Retinal pigment epithelial cell (primary cell): Measurements from ENCODE around the gene SLC25A25.

Source experiments
- DNase-seq: peaks from one replicate; pipeline ENCODE4 v3.0.0-alpha.2; 2010; ENCODE audit warnings: low read depth
- H3K4me3 ChIP-seq: 2 replicates; pipeline ENCODE4 v1.5.1; 2011; ENCODE audit warnings: mild to moderate bottlenecking, low read length, control low read depth, moderate library complexity
- TF ChIP-seq, protein P1 (sequence below): conservative IDR thresholded peaks from 2 replicates; pipeline ENCODE4 v1.5.1; 2011; ENCODE audit warnings: low read depth, low read length, control low read depth, inconsistent platforms

SLC25A25 gene

DNA sequence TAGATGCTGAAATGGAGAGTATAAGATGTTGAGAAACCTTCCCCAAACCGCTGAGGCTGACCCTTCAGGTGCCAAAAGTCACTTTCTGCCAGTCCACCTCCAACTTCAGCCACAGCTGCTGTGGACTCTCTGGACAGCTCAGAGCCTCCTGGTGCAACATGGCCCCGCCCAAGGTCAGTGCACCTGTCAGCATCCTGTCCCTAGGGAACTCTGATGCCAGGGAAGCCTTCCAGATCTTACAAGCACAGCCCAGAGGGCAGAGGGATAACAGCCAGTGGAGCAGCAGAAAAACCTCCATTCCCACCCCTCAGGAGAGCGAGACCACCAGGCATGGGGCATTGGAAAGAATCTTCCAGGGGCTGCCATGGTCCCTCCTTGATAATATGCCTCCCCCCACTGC lies 70.0 kb downstream of the SLC25A25 start:
- no peak for DNase-seq
- TF ChIP-seq, protein P1, sequence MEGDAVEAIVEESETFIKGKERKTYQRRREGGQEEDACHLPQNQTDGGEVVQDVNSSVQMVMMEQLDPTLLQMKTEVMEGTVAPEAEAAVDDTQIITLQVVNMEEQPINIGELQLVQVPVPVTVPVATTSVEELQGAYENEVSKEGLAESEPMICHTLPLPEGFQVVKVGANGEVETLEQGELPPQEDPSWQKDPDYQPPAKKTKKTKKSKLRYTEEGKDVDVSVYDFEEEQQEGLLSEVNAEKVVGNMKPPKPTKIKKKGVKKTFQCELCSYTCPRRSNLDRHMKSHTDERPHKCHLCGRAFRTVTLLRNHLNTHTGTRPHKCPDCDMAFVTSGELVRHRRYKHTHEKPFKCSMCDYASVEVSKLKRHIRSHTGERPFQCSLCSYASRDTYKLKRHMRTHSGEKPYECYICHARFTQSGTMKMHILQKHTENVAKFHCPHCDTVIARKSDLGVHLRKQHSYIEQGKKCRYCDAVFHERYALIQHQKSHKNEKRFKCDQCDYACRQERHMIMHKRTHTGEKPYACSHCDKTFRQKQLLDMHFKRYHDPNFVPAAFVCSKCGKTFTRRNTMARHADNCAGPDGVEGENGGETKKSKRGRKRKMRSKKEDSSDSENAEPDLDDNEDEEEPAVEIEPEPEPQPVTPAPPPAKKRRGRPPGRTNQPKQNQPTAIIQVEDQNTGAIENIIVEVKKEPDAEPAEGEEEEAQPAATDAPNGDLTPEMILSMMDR, result no peak
- H3K4me3 ChIP-seq, result no peak overlapping the region

DNA sequence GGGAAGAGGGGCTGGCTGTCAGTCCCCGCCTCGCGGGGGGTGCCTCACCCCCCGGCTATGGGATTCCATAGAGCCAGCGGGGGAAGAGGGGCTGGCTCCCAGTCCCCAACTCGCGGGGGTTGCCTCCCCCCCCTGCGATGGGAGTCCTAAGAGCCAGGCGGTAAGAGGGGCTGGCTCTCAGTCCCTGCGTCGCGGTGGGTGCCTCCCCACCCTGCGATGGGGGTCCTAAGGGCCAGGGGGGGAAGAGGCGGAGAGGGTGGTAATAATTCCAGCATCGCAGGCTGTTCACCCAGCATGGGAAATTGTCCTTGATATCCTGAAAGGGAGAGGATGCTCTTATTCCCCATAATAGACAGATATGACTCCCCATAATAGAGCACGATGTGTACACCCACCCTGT lies 71.6 kb downstream of the SLC25A25 start:
- TF ChIP-seq, protein P1, result no peak
- DNase-seq, result no peak
- no peak overlapping the region for H3K4me3 ChIP-seq

GRCh38 chr9:128141604-128142003 lies 73.6 kb downstream of the SLC25A25 start:
- TF ChIP-seq, protein P1, result no peak
- no peak for DNase-seq
- no peak overlapping the region for H3K4me3 ChIP-seq

DNA sequence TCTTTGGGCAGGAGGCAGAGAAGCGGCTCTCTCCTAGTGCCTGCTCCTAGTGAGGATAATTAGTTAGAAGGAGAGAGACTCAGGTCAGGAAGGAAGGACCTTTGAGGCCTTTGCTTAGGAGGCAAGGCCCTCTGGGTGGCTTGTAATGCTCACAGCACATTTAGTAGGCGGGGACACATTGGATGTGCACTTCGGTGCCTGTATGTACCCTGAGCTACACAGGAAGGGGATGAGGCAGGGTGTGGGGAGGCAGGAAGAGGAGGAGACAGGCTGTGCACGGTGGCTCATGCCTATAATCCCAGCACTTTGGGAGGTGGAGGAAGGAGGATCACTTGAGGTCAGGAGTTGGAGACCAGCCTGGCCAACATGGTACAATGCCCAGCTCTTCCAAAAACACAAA lies 74.0 kb downstream of the SLC25A25 start:
- TF ChIP-seq, protein P1, result no peak
- no peak overlapping the region for H3K4me3 ChIP-seq
- DNase-seq, result no peak

DNA sequence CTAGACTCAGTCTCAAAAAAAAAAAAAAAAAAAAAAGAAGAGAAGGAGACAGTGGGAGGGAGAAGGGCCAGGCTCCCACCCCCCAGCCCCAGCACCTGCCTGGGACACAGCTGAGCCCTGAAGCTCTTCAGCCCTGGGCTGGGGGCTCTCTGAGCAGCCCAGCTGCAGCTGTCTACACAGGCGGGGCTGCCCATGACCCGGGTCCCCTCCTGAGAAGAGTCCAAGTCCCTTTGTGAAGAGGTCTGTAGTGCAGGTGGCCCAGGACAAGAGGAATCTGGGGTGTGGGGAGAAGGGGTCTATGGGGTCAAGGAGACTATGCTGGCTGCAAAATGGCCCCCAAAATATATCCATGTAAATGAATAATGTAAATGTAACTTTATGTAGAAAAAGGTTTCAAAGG lies 74.6 kb downstream of the SLC25A25 start:
- DNase-seq, result no peak
- H3K4me3 ChIP-seq, result no peak overlapping the region
- TF ChIP-seq, protein P1, result no peak

DNA sequence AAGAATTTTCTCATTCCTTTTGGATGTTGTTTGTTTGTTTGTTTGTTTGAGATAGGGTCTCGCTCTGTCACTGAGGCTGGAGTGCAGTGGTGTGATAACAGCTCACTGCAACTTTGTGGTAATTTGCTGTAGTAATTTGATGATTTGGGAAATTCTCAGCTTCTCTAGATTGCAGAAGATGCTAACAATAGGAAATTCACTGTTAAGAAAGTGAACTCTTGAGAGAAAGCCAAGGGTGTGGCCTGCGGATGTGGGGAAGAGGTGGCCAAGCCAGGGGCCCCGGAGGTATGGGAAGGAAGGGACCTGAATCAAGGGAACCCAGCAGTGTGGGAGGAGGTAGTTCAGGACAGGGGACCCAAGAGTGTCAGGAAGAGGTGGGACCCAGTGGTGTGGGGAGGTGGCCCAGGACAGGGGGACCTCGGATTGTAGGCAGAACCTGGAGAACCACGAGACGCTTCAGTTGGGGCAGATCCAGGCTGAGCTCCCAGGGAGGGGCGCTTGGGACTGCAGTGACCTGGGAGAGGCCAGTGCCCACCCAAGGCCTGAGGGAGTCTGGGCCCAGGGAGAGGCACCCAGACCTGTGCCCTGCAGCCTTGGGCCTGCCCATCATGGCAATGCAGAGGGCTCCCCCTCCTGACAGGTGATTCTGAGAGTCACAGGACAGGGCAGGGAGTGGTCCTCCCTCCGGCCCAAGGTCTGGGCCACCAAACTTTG lies 75.7 kb downstream of the SLC25A25 start:
- no peak for DNase-seq
- no peak overlapping the region for H3K4me3 ChIP-seq
- TF ChIP-seq, protein P1, result no peak

DNA sequence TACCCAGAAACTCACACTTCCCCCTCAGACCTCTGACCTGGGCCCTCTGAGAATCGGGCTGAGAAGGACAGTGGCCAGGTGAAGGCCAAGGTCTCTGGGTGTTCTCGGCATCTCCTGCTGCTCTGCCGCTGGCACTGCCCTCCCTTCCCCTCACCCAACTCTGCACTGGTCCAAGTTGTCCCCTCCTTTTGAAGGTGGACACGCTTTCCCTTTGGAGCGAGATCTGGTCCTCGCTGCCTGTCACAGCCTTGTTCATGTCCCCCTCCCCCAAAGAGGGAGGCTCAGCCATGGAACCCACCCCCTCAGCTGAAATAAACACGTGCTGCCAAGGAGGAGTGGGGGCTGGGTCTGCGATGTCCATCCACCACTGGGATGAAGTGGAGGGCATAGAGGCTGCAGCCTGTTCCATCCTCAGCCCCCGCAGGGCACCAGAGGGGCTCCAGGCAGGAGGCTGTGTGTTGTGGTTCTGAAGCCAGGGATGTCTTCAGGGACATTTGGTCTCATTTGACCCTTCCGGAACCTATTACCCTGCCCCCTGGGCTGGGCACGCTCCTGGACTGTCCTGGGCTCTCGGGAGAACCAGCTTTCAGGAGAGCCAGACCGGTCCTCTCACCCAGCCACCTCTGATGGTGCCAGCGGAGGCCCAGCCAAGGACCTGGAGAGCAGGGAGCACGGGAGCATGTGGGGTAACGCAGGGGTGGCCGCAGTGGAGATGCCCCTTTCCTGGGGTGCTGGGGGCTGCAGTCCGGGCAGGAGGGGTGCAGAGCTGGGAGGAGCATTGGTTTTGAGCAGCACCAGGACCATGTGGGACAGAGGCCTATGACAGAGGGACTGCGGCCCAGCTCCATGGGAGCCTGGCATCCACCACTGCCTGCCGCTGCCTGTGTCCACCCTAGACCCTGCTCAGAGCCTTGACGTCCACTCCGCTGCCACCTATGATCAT lies 76.5 kb downstream of the SLC25A25 start:
- H3K4me3 ChIP-seq, result no peak overlapping the region
- TF ChIP-seq, protein P1, result no peak

More for the DNA sequence above, 76.5 kb downstream of the SLC25A25 start:
- no peak for DNase-seq
